Measurements from ENCODE around the gene CCT8L2. TPM values are rescaled to one million over a fixed set of nuclear protein-coding genes. Genes with fewer than 3 reads are reported as not detected.
"Not testable (repeated sequence)": the region's sequence is repeated elsewhere in the genome, so short reads cannot be mapped to it uniquely, and the experiment has no call there.

CCT8L2 gene
- total RNA-seq, 1 experiment from 2014 or later, result not detected

GRCh38 chr22:16566421-16567151 is 26.0 kb downstream of the CCT8L2 start:
- no CpG with 5 or more reads among the region's 7 CpGs for WGBS (ENCODE audit: extremely low coverage, insufficient read length, low lambda C conversion rate)
- H3T11ph ChIP-seq (ENCODE audit: low read length); H3K14ac ChIP-seq (ENCODE audit: insufficient read depth, low read length); H3K27me3 Mint-ChIP-seq (ENCODE audit: low read depth); DNase-seq; H3K4me3 Mint-ChIP-seq; H3K27me3 ChIP-seq (ENCODE audit: insufficient read depth, low read length); H3K4ac ChIP-seq (ENCODE audit: low read depth, low read length); H4K8ac ChIP-seq (replicated peaks; ENCODE audit: insufficient read length, low read depth, low read length); H3K56ac ChIP-seq (ENCODE audit: insufficient read length, low read depth, low read length); H3K36me3 Mint-ChIP-seq (ENCODE audit: insufficient read depth in 1 of 3, low read depth in 3 of 3); H4K5ac ChIP-seq (ENCODE audit: insufficient read length, low read depth, low read length); H2BK15ac ChIP-seq (ENCODE audit: low read depth, low read length); H3K79me1 ChIP-seq (ENCODE audit: insufficient read depth, low read depth, low read length, poor library complexity, severe bottlenecking); H3K23ac ChIP-seq (ENCODE audit: insufficient read length, low read depth, low read length); H2BK20ac ChIP-seq (ENCODE audit: low read depth, low read length, poor library complexity, severe bottlenecking); H3K18ac ChIP-seq (ENCODE audit: insufficient read length, low read depth, low read length); H3K4me1 Mint-ChIP-seq; H3K79me2 ChIP-seq (ENCODE audit: insufficient read depth, low read length); H3K4me1 ChIP-seq (ENCODE audit: insufficient read depth, low read length); H2BK120ac ChIP-seq (ENCODE audit: low read depth, low read length, poor library complexity, severe bottlenecking); H4K91ac ChIP-seq (ENCODE audit: insufficient read length, low read depth, low read length); H3K9ac ChIP-seq (ENCODE audit: extremely low read depth, insufficient read length, low read length); H2BK12ac ChIP-seq (ENCODE audit: insufficient read length, low read depth, low read length); H3K27ac ChIP-seq (ENCODE audit: insufficient read length, low read depth, low read length); H4K20me1 ChIP-seq (ENCODE audit: control insufficient read depth, insufficient read depth, insufficient read length); H3K27ac Mint-ChIP-seq; H2BK5ac ChIP-seq (ENCODE audit: insufficient read length, low read length); H2AFZ ChIP-seq (ENCODE audit: low read length); H2AK5ac ChIP-seq (ENCODE audit: insufficient read length, low read length); H3K4me2 ChIP-seq (ENCODE audit: insufficient read depth, insufficient read length, low read length); H3K23me2 ChIP-seq (ENCODE audit: insufficient read length, low read depth, low read length, poor library complexity, severe bottlenecking): not testable (repeated sequence)
- peaks cover 24 to 45% of the 10 kb centered on the region in 2 experiments for H3K9me3 Mint-ChIP-seq
- H3K9me3 ChIP-seq (ENCODE audit: control insufficient read depth, low read depth, low read length), result peaks cover 16% of the 10 kb centered on the region

- H2BK15ac ChIP-seq (ENCODE audit: low read depth, low read length); H3K18ac ChIP-seq (ENCODE audit: insufficient read length, low read depth, low read length); H2BK20ac ChIP-seq (ENCODE audit: low read depth, low read length, poor library complexity, severe bottlenecking); H3K56ac ChIP-seq (ENCODE audit: insufficient read length, low read depth, low read length); H4K5ac ChIP-seq (ENCODE audit: insufficient read length, low read depth, low read length); H3K4me1 Mint-ChIP-seq; H3K23me2 ChIP-seq (ENCODE audit: insufficient read length, low read depth, low read length, poor library complexity, severe bottlenecking); H2AFZ ChIP-seq (ENCODE audit: low read length); H3K23ac ChIP-seq (ENCODE audit: insufficient read length, low read depth, low read length); H3K27ac ChIP-seq (ENCODE audit: insufficient read length, low read depth, low read length); H3T11ph ChIP-seq (ENCODE audit: low read length); H2BK12ac ChIP-seq (ENCODE audit: insufficient read length, low read depth, low read length); H3K27me3 Mint-ChIP-seq (ENCODE audit: low read depth); H3K4me2 ChIP-seq (ENCODE audit: insufficient read depth, insufficient read length, low read length); H3K79me2 ChIP-seq (ENCODE audit: insufficient read depth, low read length); H3K14ac ChIP-seq (ENCODE audit: insufficient read depth, low read length); H4K8ac ChIP-seq (replicated peaks; ENCODE audit: insufficient read length, low read depth, low read length); H3K27ac Mint-ChIP-seq; H3K27me3 ChIP-seq (ENCODE audit: insufficient read depth, low read length); H2BK5ac ChIP-seq (ENCODE audit: insufficient read length, low read length); H2BK120ac ChIP-seq (ENCODE audit: low read depth, low read length, poor library complexity, severe bottlenecking); H3K4me3 Mint-ChIP-seq; DNase-seq; H4K20me1 ChIP-seq (ENCODE audit: control insufficient read depth, insufficient read depth, insufficient read length); H3K79me1 ChIP-seq (ENCODE audit: insufficient read depth, low read depth, low read length, poor library complexity, severe bottlenecking); H4K91ac ChIP-seq (ENCODE audit: insufficient read length, low read depth, low read length); H3K4ac ChIP-seq (ENCODE audit: low read depth, low read length); H3K9ac ChIP-seq (ENCODE audit: extremely low read depth, insufficient read length, low read length); H3K4me1 ChIP-seq (ENCODE audit: insufficient read depth, low read length); H2AK5ac ChIP-seq (ENCODE audit: insufficient read length, low read length); H3K36me3 Mint-ChIP-seq (ENCODE audit: insufficient read depth in 1 of 3, low read depth in 3 of 3): not testable (repeated sequence)
- peaks cover 16% of the 10 kb centered on the region for H3K9me3 ChIP-seq (ENCODE audit: control insufficient read depth, low read depth, low read length)
- WGBS (ENCODE audit: extremely low coverage, insufficient read length, low lambda C conversion rate), result no CpG with 5 or more reads among the region's 15 CpGs
- H3K9me3 Mint-ChIP-seq, result peaks cover 21 to 49% of the 10 kb centered on the region in 2 experiments
Observed at GRCh38 chr22:16565585-16566420, 26.8 kb downstream of the CCT8L2 start.
